ENCODE results near the gene ERC1.

The ERC1 gene

DNA sequence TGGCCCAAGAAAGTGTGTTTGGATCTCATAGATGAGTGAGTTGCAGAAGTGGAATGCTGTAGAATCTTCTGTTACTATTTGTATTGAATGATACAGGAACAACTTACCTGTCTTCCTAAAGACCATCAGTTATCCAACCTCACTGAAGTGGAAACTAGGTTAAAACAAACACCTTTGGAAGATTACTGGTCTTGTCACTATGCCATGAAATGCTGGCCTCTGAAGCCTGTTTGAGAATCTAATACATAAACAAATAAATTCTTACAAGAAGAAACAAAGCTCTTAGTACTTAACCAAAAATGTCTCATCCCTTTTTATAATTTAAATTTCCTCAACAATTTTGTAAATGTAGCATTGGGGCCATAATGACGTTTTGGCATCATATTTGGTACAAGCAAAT is 448.2 kb downstream of the ERC1 start:
- no peak for DNase-seq (ENCODE audit: low read depth, low spot score)

DNA sequence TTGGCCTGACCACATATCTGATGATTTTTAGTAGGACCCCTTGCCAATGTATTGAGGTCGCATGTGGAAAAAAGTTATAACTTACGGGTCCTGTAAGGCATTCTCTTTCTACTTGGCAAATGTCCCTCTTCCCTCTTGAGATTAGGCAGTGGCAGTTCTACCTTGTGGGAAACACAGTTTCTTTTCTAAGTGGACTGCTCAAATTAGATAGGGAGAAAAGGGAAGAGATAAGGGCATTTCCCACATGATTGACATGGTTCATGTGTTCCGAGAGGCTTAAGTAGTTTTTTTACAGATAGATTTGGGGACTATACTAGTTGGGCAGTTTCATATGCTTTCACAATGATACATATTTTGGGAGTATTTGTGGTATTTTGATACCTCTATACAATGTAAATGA is 448.7 kb downstream of the ERC1 start:
- DNase-seq (ENCODE audit: low read depth, low spot score), result no peak

DNA sequence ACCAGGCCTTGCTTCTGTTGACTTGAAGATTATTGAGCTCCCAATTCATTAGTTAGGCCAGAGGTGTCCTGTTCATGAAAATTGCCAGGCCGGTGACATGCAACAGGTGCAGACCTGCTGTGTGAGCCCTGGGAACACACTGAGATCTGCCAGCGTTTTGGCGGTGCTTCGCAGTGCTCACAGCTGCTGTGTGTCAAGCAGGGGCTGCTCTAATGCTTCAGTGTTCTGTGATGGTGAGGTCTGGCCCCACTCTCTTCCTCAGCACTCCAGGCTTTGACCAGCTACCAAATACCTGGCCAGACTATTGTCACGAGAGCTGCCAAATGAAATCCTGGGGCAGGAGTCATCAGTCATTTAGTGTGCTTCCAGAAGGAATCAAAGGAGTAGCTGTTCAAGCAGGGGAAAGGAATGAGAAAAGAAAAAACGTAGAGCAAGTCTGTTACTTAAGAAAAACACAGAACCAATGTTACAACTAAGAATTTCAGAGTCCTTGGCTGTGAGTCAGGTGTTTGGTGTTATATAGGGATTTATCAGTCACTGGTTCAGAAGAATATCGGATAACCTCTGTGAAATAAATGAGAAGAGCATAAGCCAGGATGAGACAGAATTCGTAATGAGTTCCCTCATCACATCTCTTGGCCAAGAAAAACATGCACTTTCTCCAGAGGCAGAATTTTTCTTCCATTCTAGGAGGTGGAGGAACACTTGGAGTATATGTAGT is 452.6 kb downstream of the ERC1 start:
- DNase-seq (ENCODE audit: low read depth, low spot score), result peak; percentile 58

DNA sequence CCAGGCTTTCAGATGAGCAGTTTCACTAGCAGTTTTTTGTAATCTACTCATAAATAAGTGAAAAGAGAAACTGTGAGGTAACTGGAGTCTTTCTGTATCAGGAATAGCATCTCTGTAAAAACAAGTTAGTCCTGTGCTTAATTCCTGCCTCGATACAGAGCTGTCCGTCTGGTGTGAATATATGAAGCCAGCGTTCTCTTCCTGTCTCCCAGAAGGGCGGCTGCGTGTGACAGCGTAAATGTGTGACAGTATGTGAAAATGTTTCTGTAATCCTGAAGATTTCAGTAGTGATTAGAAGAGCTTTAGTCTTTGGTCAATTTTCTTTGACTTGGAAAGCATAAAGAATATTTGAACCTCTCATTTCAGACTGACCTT is 453.1 kb downstream of the ERC1 start:
- no peak for DNase-seq (ENCODE audit: low read depth, low spot score)

DNA sequence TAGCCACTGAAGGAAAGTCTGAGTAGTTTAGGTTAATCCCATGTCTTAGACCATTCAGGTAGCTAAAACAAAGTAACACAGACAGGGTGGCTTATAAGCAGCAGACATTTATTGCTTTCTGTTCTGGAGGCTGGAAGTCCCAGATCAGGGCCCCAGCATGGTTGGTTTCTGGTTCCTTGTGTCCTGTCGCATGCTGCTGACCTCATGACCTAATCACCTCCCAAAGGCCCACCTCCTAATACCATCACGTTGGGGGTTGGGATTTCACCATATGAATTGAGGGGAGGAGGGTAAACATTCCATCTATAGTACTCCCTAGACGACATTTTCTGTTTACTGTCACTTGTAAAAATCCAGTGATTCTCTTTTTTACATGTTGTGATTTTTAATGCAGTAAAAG is 454.8 kb downstream of the ERC1 start:
- DNase-seq (ENCODE audit: low read depth, low spot score), result peak; percentile 69

DNA sequence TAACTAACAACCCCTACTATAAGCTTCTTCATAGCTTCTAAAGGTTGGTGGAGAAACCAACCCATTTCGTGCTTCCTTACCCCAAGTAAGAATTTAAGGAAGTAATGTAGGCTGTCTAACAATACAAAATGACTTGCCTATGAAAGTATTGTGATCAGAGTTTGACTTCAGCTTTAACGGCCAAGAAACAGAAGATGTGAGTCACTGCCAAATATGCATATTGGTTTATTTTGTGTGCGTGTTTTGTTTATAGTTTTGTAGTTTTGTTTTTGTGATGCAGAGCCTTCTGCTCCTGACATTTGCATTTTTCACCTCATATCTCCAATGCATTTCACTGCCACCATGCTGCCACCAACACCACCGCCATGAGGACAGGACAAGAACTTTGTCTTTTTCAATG is 457.3 kb downstream of the ERC1 start:
- DNase-seq (ENCODE audit: low read depth, low spot score), result no peak

DNA sequence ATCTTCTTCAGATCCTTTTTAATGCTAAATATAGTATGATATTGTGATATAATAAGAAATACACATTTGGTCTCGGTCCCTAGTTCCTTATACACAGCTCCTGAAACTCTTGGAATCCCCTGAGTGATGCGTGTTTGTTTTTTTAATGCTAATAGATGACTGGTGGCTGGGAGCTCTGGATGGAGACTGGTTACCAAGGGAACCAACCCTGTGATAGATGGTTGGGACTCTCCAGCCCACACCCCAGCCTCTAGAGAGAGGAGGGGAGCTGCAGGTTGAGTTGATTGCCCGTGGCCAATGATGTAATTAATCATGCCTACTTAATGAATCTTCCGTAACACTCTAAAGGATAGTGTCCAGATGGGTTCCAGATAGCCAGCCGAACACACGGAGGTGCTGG is 462.8 kb downstream of the ERC1 start:
- no peak for DNase-seq (ENCODE audit: low read depth, low spot score)

DNA sequence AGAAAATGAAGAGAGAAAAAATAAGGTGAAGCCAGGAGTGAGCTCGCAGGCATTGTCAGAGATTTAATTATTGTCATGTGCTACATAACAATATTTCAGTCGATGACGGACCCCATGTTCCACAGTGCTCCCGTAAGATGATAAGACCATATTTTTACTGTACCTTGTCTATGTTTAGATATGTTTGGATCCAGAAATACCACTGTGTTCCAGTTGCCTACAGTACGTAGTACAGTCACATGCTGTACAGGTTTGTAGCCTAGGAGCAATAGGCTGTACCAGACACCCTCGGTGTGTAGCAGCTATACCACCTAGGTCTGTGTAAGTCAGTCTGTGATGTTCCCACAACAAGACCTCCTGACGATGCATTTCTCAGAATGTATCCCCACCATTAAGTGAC is 465.9 kb downstream of the ERC1 start:
- DNase-seq (ENCODE audit: low read depth, low spot score), result no peak

DNA sequence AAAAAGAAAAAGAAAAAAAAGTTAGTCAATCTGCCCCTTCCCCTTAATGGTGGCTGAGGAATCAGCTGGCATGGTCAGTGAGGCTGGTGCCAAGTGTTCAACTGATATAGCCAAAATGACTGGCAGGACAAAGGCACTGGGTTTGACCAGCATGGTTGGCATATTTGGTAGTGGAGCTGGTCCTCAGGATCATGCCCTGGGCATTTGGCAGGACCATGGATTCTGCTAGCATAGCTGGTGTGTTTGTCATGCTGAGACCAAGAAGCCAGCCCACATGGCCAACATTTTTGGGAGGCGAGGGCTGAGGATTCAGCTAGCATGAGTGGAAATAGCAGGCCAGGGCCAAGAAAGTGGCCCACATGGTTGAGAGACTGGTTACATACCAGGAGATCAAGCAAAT is 466.9 kb downstream of the ERC1 start:
- no peak for DNase-seq (ENCODE audit: low read depth, low spot score)

DNA sequence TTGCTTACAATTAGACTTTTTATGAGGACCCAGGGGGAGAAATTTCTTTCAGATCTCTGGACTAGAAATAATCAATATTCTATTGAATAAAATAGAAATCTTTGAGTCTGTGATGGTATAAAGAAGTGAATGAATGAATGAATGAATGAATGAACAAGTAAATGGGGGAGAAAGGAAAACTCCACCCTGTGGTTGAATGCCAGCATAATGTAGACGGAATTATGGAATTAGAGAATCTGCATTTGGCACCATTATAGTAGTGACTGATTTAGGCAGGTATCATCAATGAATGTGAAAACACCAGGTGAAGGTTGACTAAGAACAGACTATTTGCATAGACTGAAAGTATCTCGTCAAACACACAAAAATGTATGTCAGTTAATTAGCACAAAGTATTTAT is 468.3 kb downstream of the ERC1 start:
- DNase-seq (ENCODE audit: low read depth, low spot score), result no peak

DNA sequence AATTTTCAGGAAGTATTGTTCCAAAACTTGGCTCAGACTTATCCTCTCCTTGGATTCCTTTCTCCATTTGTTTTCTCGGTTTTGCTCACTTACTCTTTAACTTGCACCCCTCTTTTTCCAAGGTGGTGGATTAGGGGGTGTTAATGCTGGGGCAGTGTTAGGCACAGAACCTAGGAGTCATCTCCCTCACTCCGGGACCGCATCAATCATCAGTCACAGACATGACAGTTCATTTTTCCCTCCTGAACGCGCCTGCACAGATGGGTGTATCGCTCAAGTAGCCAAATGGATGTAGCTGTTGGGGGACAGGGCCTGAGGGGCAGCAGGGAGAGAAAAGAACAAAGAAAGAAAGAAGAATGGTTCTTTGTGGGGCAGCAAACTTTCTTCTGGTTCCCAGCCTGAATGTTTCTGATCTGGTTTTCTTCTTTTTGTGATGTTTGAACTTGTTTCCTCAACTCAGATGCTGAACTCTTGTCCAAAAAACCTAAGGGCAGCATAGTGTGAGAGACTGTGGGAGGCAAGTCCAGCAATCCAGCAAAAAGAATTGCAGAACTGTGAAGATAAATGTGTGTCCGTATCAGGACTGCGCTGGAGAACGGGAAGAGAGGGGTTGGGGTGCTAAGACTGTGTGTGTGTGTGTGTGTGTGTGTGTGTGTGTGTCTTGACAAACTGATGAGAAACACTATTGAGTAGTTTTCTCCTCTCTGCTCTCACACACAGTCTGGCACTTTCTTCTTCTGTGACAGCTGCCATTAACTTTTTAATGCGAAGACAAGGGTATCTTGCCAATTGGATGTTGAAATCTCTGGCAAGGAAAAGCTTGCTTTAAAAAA is 472.3 kb downstream of the ERC1 start:
- no peak for DNase-seq (ENCODE audit: low read depth, low spot score)

DNA sequence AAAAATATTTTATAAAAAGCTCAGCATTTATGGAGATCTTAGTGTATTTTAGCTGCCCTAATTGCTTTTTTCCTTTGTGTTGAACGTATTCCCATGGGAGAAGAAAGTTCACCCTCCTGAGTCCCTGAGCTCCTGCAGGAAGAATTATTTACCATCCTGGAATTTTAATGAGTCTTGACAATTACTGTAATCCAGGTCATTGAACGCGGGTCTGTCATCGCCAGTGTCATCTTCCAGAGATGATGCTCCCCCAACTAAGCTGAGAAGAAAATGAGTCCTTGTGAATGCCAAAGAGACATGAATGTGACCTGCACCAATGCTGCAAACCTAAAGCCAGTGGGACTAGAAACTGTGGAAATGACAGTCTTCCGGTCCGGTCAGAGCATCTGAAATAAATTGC is 473.9 kb downstream of the ERC1 start:
- DNase-seq (ENCODE audit: low read depth, low spot score), result no peak

DNA sequence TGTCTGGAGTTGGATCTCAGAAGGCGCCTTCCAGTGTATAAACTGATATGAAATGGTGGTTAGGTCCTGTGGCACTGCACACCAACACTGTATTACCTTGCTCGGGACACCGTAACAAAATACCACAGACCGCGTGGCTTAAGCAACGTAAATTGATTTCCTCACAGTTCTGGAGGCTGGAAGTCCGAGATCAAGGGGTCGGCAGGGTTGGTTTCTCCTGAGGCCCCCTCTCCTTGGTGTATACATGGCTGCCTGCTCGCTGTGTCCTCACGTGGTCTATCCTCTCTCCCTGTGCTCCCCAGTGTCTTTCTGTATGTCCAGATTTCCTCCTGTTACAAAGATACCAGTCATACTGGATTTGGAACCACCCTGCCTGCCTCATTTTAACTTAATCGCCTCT is 475.0 kb downstream of the ERC1 start:
- no peak for DNase-seq (ENCODE audit: low read depth, low spot score)

DNA sequence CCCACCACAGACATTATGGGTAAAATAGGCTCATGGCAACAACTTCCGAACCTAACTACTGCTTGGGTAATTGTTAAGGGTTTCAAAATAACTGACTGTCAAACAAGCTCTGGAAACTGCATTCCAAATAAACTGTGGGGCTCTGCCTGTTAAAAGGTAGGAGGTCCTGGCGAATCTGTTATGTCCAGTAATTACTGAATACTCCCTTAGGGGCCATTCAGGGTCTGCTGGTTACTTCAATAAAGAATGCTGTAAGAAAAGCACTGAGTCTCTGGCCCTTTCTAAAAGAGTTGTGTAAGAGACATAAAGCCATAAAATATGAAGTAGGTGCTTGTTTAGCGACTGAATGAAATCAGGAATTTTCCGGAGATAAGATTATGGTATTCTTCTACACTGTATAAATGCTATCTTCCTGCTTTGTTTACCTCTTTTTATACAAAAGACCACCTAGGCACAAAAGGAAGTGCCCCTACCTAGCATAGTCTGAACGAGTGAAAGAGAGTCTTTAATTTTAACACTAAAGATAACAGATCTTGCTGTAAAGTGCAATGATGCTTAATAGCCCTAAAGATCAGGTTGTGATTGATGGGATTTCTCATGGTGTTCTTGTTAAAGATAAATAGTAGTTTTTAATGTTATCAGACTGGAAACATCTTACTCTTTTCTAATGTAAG is 475.6 kb downstream of the ERC1 start:
- DNase-seq (ENCODE audit: low read depth, low spot score), result peak; percentile 43

DNA sequence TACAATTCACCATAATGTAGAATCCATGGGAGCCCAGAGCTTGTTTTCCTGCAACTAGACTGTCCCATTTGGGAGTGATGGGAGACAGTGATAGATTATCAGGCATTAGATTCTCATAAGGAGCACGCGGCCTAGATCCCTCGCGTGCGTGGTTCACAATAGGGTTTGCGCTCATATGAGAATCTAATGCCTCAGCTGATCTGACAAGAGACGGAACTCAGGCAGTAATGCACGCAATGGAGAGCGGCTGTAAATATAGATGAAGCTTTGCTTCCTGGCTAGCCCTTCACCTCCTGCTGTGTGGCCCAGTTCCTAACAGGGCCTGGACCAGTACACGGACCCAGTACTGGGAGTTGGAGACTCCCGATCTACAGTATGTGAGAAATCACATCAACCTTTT is 476.7 kb downstream of the ERC1 start:
- no peak for DNase-seq (ENCODE audit: low read depth, low spot score)

DNA sequence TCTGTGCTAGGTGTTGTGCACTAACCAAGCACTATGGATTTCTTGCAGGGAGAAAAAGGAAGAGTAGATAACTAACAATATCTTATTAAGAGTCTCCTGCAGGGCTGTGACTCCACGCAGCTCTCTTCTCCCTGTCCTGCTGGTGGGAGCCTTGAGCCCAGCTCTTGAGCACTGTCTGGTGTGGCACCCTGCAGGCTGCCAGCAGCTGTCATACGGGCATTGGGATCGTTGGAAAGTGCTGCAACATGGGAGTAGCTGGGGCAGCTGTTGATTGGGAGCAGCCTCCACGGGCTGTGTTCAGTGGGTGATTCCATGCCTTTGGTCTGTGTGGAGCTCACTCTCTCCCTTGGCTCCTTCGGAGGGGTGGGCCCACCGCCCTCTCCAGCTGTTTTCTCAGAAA is 478.0 kb downstream of the ERC1 start:
- no peak for DNase-seq (ENCODE audit: low read depth, low spot score)

DNA sequence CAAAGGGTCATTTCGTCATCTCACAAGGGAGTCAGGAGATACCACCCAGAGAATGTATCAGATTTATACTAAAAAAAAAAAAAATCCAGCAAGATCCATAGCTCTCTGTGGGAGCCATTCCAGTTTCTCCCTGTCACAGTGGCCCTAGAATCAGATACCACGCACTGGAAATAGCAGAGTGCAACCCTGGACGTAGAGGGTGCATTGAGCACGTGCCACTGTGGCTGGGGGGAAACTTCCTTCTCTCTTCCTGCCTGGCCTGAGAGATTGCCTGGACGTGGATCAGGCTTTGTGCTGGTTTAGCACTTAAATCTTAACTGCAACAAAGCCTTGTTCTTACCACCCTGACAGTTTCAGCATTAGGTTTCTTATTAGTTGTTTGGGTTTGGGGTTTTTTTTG is 479.0 kb downstream of the ERC1 start:
- no peak for DNase-seq (ENCODE audit: low read depth, low spot score)

DNA sequence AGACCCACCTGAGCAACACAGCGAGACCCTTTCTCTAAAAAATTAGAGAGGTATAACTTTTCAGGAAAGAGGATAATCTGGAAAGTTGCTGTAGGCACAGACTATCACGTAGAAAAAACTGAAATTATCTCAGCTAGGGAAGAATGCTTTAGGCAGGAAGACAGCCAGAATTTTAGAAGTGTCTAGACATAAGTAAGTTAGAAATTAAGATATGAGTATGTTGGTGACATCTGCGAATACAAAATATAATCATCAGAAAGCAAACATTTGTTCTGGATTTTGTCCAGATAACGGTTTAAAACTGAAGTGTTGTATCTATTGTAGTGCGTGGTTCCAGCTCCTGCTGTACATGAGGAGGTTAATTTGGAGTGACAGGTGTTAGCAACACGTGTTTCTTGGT is 480.2 kb downstream of the ERC1 start:
- DNase-seq (ENCODE audit: low read depth, low spot score), result no peak

DNA sequence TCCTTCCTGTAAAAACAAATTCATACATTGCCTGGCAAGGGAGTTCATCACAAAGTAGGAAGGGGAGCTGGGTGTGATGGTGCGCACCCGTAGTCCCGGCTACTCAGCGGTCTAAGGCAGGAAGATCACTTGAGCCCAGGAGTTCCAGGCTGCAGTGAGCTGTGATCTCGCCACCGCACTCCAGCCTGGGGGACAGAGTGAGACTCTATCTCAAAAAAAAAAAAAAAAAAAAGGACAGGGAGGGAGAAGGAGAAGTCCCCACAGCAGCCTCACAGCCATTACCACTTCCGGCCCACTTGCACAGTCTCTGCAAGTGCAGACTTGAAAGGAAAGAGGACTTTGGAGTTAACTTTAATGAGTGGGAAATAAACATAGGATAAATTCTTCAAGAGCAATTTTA is 482.4 kb downstream of the ERC1 start:
- no peak for DNase-seq (ENCODE audit: low read depth, low spot score)

DNA sequence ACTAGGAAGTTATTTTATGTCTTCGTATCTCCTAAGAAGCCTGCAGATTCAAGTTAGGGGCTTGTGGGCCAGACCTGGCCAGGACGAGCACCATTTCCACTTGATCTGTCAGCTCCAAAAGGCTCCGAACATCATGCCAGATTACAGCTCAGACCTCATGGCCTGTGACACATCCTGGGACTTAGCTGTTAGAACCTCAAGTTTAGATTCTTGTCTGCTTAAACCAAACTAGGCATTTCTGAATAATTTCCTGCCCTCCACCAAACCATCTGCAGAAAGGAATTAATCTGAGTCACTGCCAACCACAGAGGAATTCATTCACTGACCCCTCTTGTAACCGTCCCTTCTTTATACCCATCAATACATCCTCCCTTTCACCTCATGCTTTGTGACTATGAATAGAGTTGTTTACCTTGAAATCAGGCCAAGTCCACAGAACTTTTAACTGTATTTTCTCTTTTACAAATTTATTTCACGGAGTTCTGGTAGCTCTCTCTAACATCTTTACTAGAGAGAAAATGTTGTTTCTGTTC is 483.1 kb downstream of the ERC1 start:
- no peak for DNase-seq (ENCODE audit: low read depth, low spot score)

DNA sequence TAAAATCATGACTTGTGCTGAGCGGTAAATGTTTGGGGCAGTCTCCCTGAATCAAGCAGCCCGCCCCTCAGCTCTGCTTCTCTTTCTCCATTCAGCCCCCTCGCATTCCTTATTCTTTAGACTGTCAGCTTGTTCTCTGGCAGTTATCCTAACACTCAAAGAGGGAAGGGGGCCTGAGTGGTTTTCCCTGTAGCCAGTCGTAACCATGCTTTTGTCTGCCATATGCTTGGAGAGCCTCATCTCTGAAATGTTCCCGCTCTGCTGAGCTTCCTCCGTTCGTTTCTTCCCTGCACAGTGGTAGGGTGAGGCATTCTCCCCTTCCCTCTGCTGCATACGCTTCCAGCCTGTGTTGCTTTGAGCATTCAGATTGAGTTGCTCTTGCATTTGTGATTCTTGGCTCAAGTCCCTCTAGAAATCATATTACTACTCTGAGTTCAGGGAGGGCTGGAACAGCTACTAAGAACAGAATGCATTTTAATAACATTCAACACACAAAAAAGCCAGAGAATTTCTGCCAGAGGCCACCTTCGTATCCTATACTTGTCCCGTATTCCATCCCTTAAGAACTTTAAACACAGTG is 483.6 kb downstream of the ERC1 start:
- peak; percentile 46 for DNase-seq (ENCODE audit: low read depth, low spot score)

DNA sequence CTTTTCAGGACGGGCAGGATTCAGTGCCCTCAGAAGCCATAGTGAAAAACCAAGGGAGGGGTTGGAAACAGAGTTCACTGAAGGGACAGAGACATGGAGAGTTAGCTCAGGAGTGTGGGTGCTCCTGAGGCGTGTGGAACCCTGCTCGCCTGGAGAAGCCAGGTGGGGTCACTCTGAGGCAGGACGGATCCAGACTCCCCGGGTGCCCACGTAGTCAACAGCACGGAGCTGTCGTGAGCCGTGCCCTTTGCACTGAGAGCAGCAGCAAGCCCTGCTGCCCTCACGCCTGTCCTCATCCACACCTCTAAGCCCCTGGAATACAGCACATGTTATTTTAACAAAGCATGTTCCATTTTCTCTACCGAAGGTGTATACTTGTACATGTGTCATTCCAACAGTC is 488.6 kb downstream of the ERC1 start:
- DNase-seq (ENCODE audit: low read depth, low spot score), result no peak

All from ELF-1 (cell line).